ENCODE data around the gene DRAM2. TPM values are rescaled to one million over a fixed set of nuclear protein-coding genes. Genes with fewer than 3 reads are reported as not detected.

The DRAM2 gene
- total RNA-seq, 2 donors from 2014 or later: 49.7 to 64.9 TPM

- Histone ChIP-seq H3K9me3 (ENCODE audit: control insufficient read depth, low read length) (no peaks in the 10 kb centered on the region), H3K4me1 (ENCODE audit: control insufficient read depth, insufficient read depth, low read length) (no peaks in the 10 kb centered on the region), H3K27ac (ENCODE audit: low read depth, low read length) (no peak overlapping the region), H3K9ac (ENCODE audit: extremely low read depth, low read length, poor library complexity, severe bottlenecking) (no peak overlapping the region), H3K27me3 (ENCODE audit: control insufficient read depth, insufficient read depth, low read length, poor library complexity, severe bottlenecking) (no peaks in the 10 kb centered on the region), H3K36me3 (ENCODE audit: control insufficient read depth, insufficient read depth, low read length) (peaks cover 51% of the 10 kb centered on the region), H3K4me3 (ENCODE audit: low read length) (no peak overlapping the region)
- TF ChIP-seq, protein P1, sequence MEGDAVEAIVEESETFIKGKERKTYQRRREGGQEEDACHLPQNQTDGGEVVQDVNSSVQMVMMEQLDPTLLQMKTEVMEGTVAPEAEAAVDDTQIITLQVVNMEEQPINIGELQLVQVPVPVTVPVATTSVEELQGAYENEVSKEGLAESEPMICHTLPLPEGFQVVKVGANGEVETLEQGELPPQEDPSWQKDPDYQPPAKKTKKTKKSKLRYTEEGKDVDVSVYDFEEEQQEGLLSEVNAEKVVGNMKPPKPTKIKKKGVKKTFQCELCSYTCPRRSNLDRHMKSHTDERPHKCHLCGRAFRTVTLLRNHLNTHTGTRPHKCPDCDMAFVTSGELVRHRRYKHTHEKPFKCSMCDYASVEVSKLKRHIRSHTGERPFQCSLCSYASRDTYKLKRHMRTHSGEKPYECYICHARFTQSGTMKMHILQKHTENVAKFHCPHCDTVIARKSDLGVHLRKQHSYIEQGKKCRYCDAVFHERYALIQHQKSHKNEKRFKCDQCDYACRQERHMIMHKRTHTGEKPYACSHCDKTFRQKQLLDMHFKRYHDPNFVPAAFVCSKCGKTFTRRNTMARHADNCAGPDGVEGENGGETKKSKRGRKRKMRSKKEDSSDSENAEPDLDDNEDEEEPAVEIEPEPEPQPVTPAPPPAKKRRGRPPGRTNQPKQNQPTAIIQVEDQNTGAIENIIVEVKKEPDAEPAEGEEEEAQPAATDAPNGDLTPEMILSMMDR (conservative IDR thresholded peaks at IDR 0.05): no peak
- Mint-ChIP-seq H3K27ac (no peak overlapping the region), H3K4me3 (no peak overlapping the region), H3K9me3 (no peaks in the 10 kb centered on the region), H3K4me1 (peaks cover 4% of the 10 kb centered on the region), H3K36me3 (ENCODE audit: low read depth) (peaks cover 30% of the 10 kb centered on the region), H3K27me3 (ENCODE audit: insufficient read depth) (no peaks in the 10 kb centered on the region)
- no peak for DNase-seq
- 100% methylated on average over 2 to 3 of the region's 3 CpGs for WGBS, 2 experiments (ENCODE audit: insufficient coverage in 1 of 2, insufficient read length in 1 of 2)
These were observed 35.5 kb upstream of the DRAM2 start for GRCh38 chr1:111175349-111175748.

GRCh38 chr1:111174070-111174469 is 34.2 kb upstream of the DRAM2 start:
- peaks cover 6% of the 10 kb centered on the region for H3K4me1 Mint-ChIP-seq
- H3K9me3 ChIP-seq (ENCODE audit: control insufficient read depth, low read length): no peaks in the 10 kb centered on the region
- H3K27ac Mint-ChIP-seq: no peak overlapping the region
- peaks cover 31% of the 10 kb centered on the region for H3K36me3 Mint-ChIP-seq (ENCODE audit: low read depth)
- no peaks in the 10 kb centered on the region for H3K27me3 Mint-ChIP-seq (ENCODE audit: insufficient read depth)
- TF ChIP-seq, protein P1 (conservative IDR thresholded peaks at IDR 0.05): no peak
- DNase-seq: no peak
- H3K36me3 ChIP-seq (ENCODE audit: control insufficient read depth, insufficient read depth, low read length): peaks cover 53% of the 10 kb centered on the region
- H3K9me3 Mint-ChIP-seq: no peaks in the 10 kb centered on the region
- H3K4me3 ChIP-seq (ENCODE audit: low read length): no peak overlapping the region
- H3K9ac ChIP-seq (ENCODE audit: extremely low read depth, low read length, poor library complexity, severe bottlenecking): no peak overlapping the region
- peaks cover 4% of the 10 kb centered on the region for H3K4me1 ChIP-seq (ENCODE audit: control insufficient read depth, insufficient read depth, low read length)
- no peak overlapping the region for H3K4me3 Mint-ChIP-seq
- no peak overlapping the region for H3K27ac ChIP-seq (ENCODE audit: low read depth, low read length)
- H3K27me3 ChIP-seq (ENCODE audit: control insufficient read depth, insufficient read depth, low read length, poor library complexity, severe bottlenecking): no peaks in the 10 kb centered on the region

GRCh38 chr1:111172463-111172862 is 32.6 kb upstream of the DRAM2 start:
- TF ChIP-seq, protein P1 (conservative IDR thresholded peaks at IDR 0.05): no peak
- no peaks in the 10 kb centered on the region for H3K27me3 Mint-ChIP-seq (ENCODE audit: insufficient read depth)
- no peak overlapping the region for H3K4me3 Mint-ChIP-seq

More at GRCh38 chr1:111172463-111172862, 32.6 kb upstream of the DRAM2 start:
- no peak overlapping the region for H3K9ac ChIP-seq (ENCODE audit: extremely low read depth, low read length, poor library complexity, severe bottlenecking)
- H3K4me1 ChIP-seq (ENCODE audit: control insufficient read depth, insufficient read depth, low read length): peaks cover 4% of the 10 kb centered on the region
- no peak for DNase-seq
- peaks cover 6% of the 10 kb centered on the region for H3K4me1 Mint-ChIP-seq
- H3K27ac ChIP-seq (ENCODE audit: low read depth, low read length): no peak overlapping the region
- H3K36me3 Mint-ChIP-seq (ENCODE audit: low read depth): peaks cover 39% of the 10 kb centered on the region
- no peak overlapping the region for H3K4me3 ChIP-seq (ENCODE audit: low read length)
- peaks cover 69% of the 10 kb centered on the region for H3K36me3 ChIP-seq (ENCODE audit: control insufficient read depth, insufficient read depth, low read length)
- no peaks in the 10 kb centered on the region for H3K27me3 ChIP-seq (ENCODE audit: control insufficient read depth, insufficient read depth, low read length, poor library complexity, severe bottlenecking)
- H3K9me3 ChIP-seq (ENCODE audit: control insufficient read depth, low read length): peaks cover 4% of the 10 kb centered on the region
- no peak overlapping the region for H3K27ac Mint-ChIP-seq
- no peaks in the 10 kb centered on the region for H3K9me3 Mint-ChIP-seq
